ENCODE measurements around the gene L1CAM.

L1CAM gene

DNA sequence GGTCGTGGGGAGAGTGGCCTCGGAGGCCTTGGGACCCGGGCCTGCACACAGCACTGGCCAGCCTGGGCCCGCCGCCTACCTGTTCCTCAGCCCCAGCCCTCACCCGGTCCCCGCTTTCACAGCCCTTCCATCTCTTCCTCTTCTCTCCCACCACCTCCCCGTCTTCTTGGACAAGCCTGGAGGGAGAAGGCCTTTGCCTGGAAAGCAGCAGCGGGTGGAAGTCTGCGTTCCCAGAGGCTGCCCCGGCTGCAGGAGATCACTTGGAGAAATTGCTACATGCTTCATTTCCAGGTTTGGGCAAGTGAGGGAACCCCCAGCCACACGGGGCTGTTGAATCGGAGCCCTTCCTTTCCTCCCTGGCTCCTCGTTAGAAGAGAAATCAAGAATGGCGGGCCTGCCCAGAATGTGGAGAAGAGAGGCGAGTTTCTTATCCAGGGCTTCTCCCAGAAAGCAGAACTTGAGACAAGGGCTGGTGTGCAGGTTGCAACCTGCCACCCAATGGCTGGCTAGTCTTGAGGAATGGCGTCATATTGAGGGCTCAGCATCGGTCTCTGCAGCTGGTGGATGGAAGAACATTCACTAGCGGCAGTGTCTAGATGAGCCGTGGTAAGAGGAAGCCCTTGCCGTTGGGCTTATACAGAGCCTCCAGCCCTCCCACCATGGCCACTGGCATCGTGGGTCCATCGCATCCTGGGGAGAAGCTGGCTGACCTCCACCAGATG lies 54.4 kb downstream of the L1CAM start:
- TF ChIP-seq, protein P1, sequence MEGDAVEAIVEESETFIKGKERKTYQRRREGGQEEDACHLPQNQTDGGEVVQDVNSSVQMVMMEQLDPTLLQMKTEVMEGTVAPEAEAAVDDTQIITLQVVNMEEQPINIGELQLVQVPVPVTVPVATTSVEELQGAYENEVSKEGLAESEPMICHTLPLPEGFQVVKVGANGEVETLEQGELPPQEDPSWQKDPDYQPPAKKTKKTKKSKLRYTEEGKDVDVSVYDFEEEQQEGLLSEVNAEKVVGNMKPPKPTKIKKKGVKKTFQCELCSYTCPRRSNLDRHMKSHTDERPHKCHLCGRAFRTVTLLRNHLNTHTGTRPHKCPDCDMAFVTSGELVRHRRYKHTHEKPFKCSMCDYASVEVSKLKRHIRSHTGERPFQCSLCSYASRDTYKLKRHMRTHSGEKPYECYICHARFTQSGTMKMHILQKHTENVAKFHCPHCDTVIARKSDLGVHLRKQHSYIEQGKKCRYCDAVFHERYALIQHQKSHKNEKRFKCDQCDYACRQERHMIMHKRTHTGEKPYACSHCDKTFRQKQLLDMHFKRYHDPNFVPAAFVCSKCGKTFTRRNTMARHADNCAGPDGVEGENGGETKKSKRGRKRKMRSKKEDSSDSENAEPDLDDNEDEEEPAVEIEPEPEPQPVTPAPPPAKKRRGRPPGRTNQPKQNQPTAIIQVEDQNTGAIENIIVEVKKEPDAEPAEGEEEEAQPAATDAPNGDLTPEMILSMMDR (conservative IDR thresholded peaks at IDR 0.05; ENCODE audit: control insufficient read depth, insufficient read depth, low read depth, low read length), result no peak
- no peak overlapping the region for H3K4me3 ChIP-seq (ENCODE audit: control insufficient read depth, low read depth, low read length)
- DNase-seq (ENCODE audit: low read depth), result no peak

DNA sequence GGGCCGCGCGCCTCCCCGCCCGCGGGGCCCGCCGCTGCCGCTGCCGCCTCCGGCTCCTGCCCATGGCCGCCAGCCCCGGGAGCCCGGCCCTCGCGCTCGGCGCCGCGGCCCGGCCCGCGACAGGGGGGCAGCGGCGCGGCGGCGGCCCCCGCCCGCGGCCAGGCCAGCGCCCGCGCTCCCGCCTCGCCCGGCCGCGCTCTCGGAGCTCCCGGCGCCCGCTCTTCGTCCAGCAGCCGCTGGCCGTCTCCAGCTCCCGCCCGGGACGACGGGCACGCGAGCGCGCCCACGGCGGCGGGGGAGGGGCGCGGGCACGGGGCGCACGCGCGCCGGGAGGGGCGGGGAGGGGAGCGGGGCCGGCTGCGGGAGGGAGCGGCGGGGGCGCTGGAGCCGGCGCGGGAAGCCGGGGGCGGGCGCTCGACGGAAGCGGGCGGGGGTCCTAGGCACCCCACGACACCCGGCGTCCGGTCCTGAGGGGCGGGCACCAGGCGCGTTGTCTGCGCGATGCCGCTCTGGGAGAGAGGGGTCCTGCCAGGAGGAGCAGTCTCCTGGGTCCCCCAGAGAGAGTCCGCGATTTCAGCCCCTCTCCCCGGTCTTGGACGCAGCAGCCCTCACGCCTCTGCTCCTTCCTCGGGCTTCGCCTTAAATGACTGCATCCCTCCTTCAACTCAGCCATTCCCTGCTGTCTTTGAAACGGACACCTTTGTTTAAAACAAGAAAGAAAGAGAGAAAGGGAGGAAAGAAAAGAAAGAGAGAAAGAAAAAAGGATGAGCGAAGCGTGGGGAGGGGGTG lies 55.1 kb downstream of the L1CAM start:
- no peak for DNase-seq (ENCODE audit: low read depth)
- TF ChIP-seq, protein P1 (conservative IDR thresholded peaks at IDR 0.05; ENCODE audit: control insufficient read depth, insufficient read depth, low read depth, low read length), result no peak
- no peak overlapping the region for H3K4me3 ChIP-seq (ENCODE audit: control insufficient read depth, low read depth, low read length)

DNA sequence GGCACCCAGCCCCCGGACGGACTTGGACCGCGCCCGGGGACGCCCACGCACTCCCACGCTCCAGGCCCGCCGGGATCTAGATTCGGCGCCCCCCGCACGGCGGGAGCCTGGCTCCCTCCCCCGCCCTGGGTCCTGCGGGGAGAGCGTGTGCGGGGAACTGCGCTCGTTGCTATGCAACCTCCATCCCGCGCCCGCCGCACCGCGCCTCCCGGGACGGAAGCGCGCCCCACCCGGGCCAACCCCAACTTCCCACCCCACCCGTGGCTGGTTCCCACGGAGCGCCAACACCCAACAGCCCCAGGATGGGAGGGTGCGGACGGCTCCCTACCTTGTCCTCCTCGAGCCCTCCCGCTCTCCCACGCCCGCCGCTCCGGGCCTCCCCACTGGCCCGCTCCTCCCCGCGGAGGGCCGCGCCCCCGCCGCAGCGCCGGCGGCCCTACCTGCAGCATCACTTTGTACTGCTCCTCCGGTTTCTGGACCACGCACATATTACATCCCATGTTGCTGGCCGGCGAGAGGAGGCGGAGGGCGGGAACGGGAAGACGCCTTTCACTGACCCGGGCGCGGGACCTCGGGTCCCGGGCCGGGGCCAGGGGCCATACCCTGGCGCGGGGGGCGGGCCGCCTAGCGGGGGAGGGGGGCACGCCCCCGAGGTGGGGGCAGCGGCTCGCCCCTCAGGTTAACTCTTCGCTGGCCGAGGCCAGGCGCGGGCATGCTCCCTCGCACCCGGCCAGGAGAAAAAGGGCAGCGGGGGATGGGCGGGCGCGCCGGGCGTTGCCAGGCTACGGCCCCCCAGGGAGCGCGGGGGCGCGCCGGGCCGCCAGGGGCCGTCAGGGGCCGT lies 56.0 kb downstream of the L1CAM start, which contains the start of gene PDZD4:
PDZD4 (minus strand) TSS at position 746 of the 841 bp plus-strand sequence; CDS start at position 500, 246 bp downstream.
- no peak within 1 kb of the TSS for H3K4me3 ChIP-seq (ENCODE audit: control insufficient read depth, low read depth, low read length)
- TF ChIP-seq, protein P1 (conservative IDR thresholded peaks at IDR 0.05; ENCODE audit: control insufficient read depth, insufficient read depth, low read depth, low read length), result no peak
- DNase-seq (ENCODE audit: low read depth), result no peak

DNA sequence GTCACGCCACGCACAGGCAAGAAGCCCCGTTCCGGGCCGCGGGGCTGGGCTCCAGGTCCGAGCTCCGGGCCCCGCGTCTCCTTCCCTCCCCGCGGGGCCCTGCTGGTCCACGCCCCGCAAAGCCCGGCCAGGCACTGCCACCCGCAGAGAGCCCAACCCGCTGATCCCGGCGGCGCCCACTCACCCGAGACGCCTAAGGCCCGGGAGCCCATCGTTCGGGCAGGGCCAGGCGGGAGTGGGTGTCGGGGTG lies 56.5 kb downstream of the L1CAM start:
- no peak overlapping the region for H3K4me3 ChIP-seq (ENCODE audit: control insufficient read depth, low read depth, low read length)
- TF ChIP-seq, protein P1 (conservative IDR thresholded peaks at IDR 0.05; ENCODE audit: control insufficient read depth, insufficient read depth, low read depth, low read length), result no peak
- no peak for DNase-seq (ENCODE audit: low read depth)

DNA sequence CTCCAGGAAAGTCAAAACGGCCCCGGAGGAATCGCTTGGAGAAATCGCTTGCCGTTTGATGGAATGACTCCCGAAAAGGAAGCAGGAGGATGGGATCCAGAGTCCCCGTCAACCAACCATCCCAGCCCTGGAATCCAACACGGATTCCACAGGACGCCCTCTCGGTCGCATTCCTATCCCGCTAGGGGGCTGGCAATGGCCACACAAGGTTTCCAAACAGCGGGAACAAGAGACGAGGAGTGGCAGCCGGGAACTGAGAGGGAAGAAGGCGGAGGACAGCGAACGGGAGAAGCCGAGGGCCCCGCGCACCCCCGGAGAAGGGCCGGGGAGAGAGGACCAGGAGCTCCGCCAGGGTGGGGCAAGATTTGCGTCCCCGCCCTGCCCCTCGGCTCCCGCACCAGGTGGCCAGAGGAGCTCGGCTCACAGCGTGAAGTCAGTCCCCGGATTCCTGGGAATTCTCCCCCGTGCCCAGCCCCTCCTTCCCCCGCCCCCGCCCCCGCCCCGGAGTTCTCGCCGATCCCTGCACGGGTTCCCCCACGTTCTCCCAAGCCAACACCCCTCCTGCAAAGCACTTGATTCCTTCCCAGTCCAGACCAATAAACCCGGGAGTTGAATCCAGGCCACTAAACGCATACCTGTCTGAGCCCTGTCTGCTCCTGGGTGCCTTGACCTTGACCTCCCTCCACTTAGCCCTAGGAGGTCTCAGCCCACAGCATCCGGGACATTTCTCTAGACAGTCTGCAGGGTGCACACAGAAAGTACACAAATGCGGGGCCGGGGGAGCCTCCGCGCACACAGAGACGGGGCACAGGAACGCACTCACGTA lies 57.0 kb downstream of the L1CAM start:
- H3K4me3 ChIP-seq (ENCODE audit: control insufficient read depth, low read depth, low read length), result no peak overlapping the region
- TF ChIP-seq, protein P1 (conservative IDR thresholded peaks at IDR 0.05; ENCODE audit: control insufficient read depth, insufficient read depth, low read depth, low read length), result no peak
- DNase-seq (ENCODE audit: low read depth), result no peak

DNA sequence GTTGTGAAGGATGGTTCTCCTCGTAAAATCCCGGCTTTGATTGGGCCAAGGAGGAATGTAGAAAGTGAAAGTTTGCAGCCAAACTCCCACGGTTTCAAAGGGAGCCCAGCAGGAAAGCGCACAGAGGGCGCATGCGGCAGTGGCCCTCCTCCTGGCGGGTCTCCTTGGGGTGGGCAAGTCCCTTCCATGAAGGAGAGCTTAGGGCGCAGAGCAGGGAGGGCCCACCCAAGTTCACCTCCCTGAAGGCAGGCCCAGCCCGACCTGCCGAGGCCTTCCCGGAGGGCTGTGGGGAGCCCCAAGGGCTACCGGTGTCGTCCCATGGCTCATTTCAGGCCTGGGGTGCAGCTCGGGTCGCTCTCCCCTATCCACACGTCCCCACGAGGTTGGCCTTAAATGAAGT lies 57.7 kb downstream of the L1CAM start:
- no peak for DNase-seq (ENCODE audit: low read depth)
- no peak overlapping the region for H3K4me3 ChIP-seq (ENCODE audit: control insufficient read depth, low read depth, low read length)
- TF ChIP-seq, protein P1 (conservative IDR thresholded peaks at IDR 0.05; ENCODE audit: control insufficient read depth, insufficient read depth, low read depth, low read length), result no peak
